RWPE2 (cell line): ENCODE data around the gene FBXL17.

Experiments
- ATAC-seq: fragments of 200-7000 bp; cut with Tn5 transposase; 3 replicates; pipeline ENCODE4 v1.9.1; 2021; ENCODE audit warnings: low read depth
- DNase-seq: peaks from one replicate; pipeline ENCODE4 v3.0.0-alpha.2; 2020; ENCODE audit warnings: low spot score
- H3K27ac ChIP-seq: fragments of 450-650 bp; 2 replicates; pipeline ENCODE4 v1.5.1; 2017; ENCODE audit warnings: mild to moderate bottlenecking; ENCODE audit not compliant: poor library complexity, severe bottlenecking
- H3K27me3 ChIP-seq: fragments of 250-450 bp; sonication (Bioruptor Pico); 2 replicates; pipeline ENCODE4 v1.5.1; 2021; ENCODE audit warnings: mild to moderate bottlenecking, moderate library complexity; ENCODE audit not compliant: insufficient read depth, poor library complexity, severe bottlenecking
- H3K36me3 ChIP-seq: fragments of 250-450 bp; sonication (Bioruptor Pico); 2 replicates; pipeline ENCODE4 v1.5.1; 2020; ENCODE audit warnings: low read depth, mild to moderate bottlenecking, moderate library complexity
- H3K4me1 ChIP-seq: fragments of 250-450 bp; sonication (Bioruptor Pico); 2 replicates; pipeline ENCODE4 v1.5.1; 2021; ENCODE audit warnings: mild to moderate bottlenecking, moderate library complexity; ENCODE audit not compliant: insufficient read depth, poor library complexity, severe bottlenecking
- H3K4me3 ChIP-seq: fragments of 250-450 bp; sonication (Bioruptor Pico); 2 replicates; pipeline ENCODE4 v1.5.1; 2021; ENCODE audit warnings: mild to moderate bottlenecking, moderate library complexity; ENCODE audit not compliant: severe bottlenecking
- H3K9me3 ChIP-seq: fragments of 250-450 bp; sonication (Bioruptor Pico); 2 replicates; pipeline ENCODE4 v1.5.1; 2021; ENCODE audit warnings: mild to moderate bottlenecking, moderate library complexity; ENCODE audit not compliant: severe bottlenecking
- CTCF ChIP-seq: fragments of 450-650 bp; IDR thresholded peaks from one replicate; pipeline ENCODE4 v1.5.1; 2017; ENCODE audit warnings: mild to moderate bottlenecking, moderate library complexity; ENCODE audit not compliant: poor library complexity, severe bottlenecking

FBXL17 gene

GRCh38 chr5:107916731-107917725 lies 464.9 kb downstream of the FBXL17 start:
- ATAC-seq (no peak), DNase-seq (no peak)
- Histone ChIP-seq H3K27me3 (no peaks in the 10 kb centered on the region), H3K36me3 (no peaks in the 10 kb centered on the region), H3K4me1 (no peaks in the 10 kb centered on the region), H3K9me3 (no peaks in the 10 kb centered on the region), H3K4me3 (no peak overlapping the region), H3K27ac (no peak overlapping the region)
- no peak for TF ChIP-seq CTCF

GRCh38 chr5:107915176-107915812 lies 466.6 kb downstream of the FBXL17 start:
- no peak for DNase-seq
- ATAC-seq = no peak
- Histone ChIP-seq H3K9me3 (no peaks in the 10 kb centered on the region), H3K27ac (no peak overlapping the region), H3K4me3 (no peak overlapping the region), H3K4me1 (no peaks in the 10 kb centered on the region), H3K27me3 (no peaks in the 10 kb centered on the region), H3K36me3 (no peaks in the 10 kb centered on the region)
- no peak for TF ChIP-seq CTCF

- no peak for ATAC-seq
- DNase-seq = no peak
- Histone ChIP-seq H3K4me3 (no peak overlapping the region), H3K36me3 (no peaks in the 10 kb centered on the region), H3K9me3 (no peaks in the 10 kb centered on the region), H3K4me1 (no peaks in the 10 kb centered on the region), H3K27me3 (no peaks in the 10 kb centered on the region), H3K27ac (no peak overlapping the region)
- TF ChIP-seq CTCF = no peak
Measured at GRCh38 chr5:107913494-107913893, 468.4 kb downstream of the FBXL17 start.

GRCh38 chr5:107900721-107901120 lies 481.2 kb downstream of the FBXL17 start:
- H3K4me1 ChIP-seq = no peaks in the 10 kb centered on the region
- DNase-seq = no peak
- ATAC-seq = no peak
- no peak overlapping the region for H3K27ac ChIP-seq
- no peak overlapping the region for H3K4me3 ChIP-seq
- no peak for TF ChIP-seq CTCF
- H3K36me3 ChIP-seq = no peaks in the 10 kb centered on the region
- no peaks in the 10 kb centered on the region for H3K9me3 ChIP-seq
- no peaks in the 10 kb centered on the region for H3K27me3 ChIP-seq
